HepG2 (cell line): ENCODE measurements around the gene NIN. TPM values are rescaled to one million over a fixed set of nuclear protein-coding genes. Genes with fewer than 3 reads are reported as not detected.

Experiments
- FOXA1 ChIP-seq, 2 experiments: fragments of 450-650 bp in 1 of 2; sonication (generic) in 1 of 2; formaldehyde crosslinking in 1 of 2; IDR thresholded peaks; 2 replicates each; pipeline versions ENCODE4 v1.4.0 to v1.6.1; 2016 to 2020; ENCODE audit warnings: missing genetic modification reagents in 1 of 2
- FOXP1 ChIP-seq, 2 experiments: fragments of 450-650 bp in 1 of 2; IDR thresholded peaks; 2 replicates each; pipeline ENCODE4 v1.6.1; 2017 to 2018; ENCODE audit warnings: antibody characterized with exemption in 1 of 2
- HOXD1 ChIP-seq: sonication (generic); formaldehyde crosslinking; IDR thresholded peaks from 2 replicates; pipeline ENCODE4 v1.5.0; 2020; ENCODE audit warnings: missing genetic modification reagents
- KDM3A ChIP-seq: IDR thresholded peaks from 2 replicates; pipeline ENCODE4 v1.6.1; 2018; ENCODE audit warnings: low read depth, missing compliant biosample characterization
- MXD4 ChIP-seq: IDR thresholded peaks from 2 replicates; pipeline ENCODE4 v1.6.1; 2016; ENCODE audit warnings: mild to moderate bottlenecking, missing biosample characterization, missing genetic modification reagents
- MYNN ChIP-seq: sonication (generic); formaldehyde crosslinking; IDR thresholded peaks from 2 replicates; pipeline ENCODE4 v1.4.0; 2020; ENCODE audit warnings: mild to moderate bottlenecking, low read depth, missing genetic modification reagents
- PAWR ChIP-seq: sonication (generic); formaldehyde crosslinking; IDR thresholded peaks from 2 replicates; pipeline ENCODE4 v1.4.0; 2020; ENCODE audit warnings: missing genetic modification reagents, mild to moderate bottlenecking, borderline replicate concordance
- RBM39 ChIP-seq: fragments of 200-400 bp; formaldehyde crosslinking; IDR thresholded peaks from one replicate; pipeline ENCODE4 v1.6.1; 2018; ENCODE audit warnings: antibody characterized with exemption, mild to moderate bottlenecking, low read depth, low read length; ENCODE audit not compliant: poor library complexity, severe bottlenecking
- RXRB ChIP-seq: IDR thresholded peaks from 2 replicates; pipeline ENCODE4 v1.6.1; 2016; ENCODE audit warnings: borderline replicate concordance, missing genetic modification reagents, missing compliant biosample characterization
- SNAI1 ChIP-seq: sonication (generic); formaldehyde crosslinking; IDR thresholded peaks from 2 replicates; pipeline ENCODE4 v1.5.0; 2020; ENCODE audit warnings: mild to moderate bottlenecking, missing genetic modification reagents, borderline replicate concordance
- ZNF264 ChIP-seq: sonication (generic); formaldehyde crosslinking; IDR thresholded peaks from 2 replicates; pipeline ENCODE4 v1.4.0; 2020; ENCODE audit warnings: missing genetic modification reagents
- ZNF296 ChIP-seq: sonication (generic); formaldehyde crosslinking; conservative IDR thresholded peaks from 2 replicates; pipeline ENCODE4 v1.5.0; 2020; ENCODE audit warnings: mild to moderate bottlenecking, missing genetic modification reagents
- ZNF484 ChIP-seq: sonication (generic); formaldehyde crosslinking; IDR thresholded peaks from 2 replicates; pipeline ENCODE4 v1.5.1; 2020; ENCODE audit warnings: mild to moderate bottlenecking, low read depth, missing genetic modification reagents, borderline replicate concordance
- ZNF598 ChIP-seq: sonication (generic); formaldehyde crosslinking; IDR thresholded peaks from 2 replicates; pipeline ENCODE4 v1.5.1; 2020; ENCODE audit warnings: mild to moderate bottlenecking, missing genetic modification reagents, borderline replicate concordance
- ZNF616 ChIP-seq: sonication (generic); formaldehyde crosslinking; IDR thresholded peaks from 2 replicates; pipeline ENCODE4 v1.5.0; 2020; ENCODE audit warnings: low read depth, mild to moderate bottlenecking, missing genetic modification reagents
- ZNF713 ChIP-seq: sonication (generic); formaldehyde crosslinking; IDR thresholded peaks from 2 replicates; pipeline ENCODE4 v1.4.0; 2020; ENCODE audit warnings: mild to moderate bottlenecking, missing genetic modification reagents
- ZNF782 ChIP-seq: sonication (generic); formaldehyde crosslinking; IDR thresholded peaks from 2 replicates; pipeline ENCODE4 v1.4.0; 2020; ENCODE audit warnings: missing genetic modification reagents, mild to moderate bottlenecking, borderline replicate concordance
- polyA plus RNA-seq, 8 experiments: library from polyadenylated mRNA; depleted of rRNA in 3 of 8; stranded (reverse) in 7 of 8; unstranded in 1 of 8; fragments of >200 nt; fragmentation: Illumina TruSeq in 4 of 8; extraction: Trizol in 4 of 8; gene quantifications; 2 replicates each; pipeline versions ENCODE4 v1.2.1 to v1.2.3, GENCODE V29; 2011 to 2016; ENCODE audit warnings: low read depth in 4 of 8, missing spikeins in 1 of 8, mixed read lengths in 1 of 8; ENCODE audit not compliant: insufficient read depth in 1 of 8
- total RNA-seq, 5 experiments: library from RNA; depleted of rRNA; stranded (reverse); fragments of >200 nt; fragmentation: Illumina TruSeq; extraction: Trizol; gene quantifications; 2 replicates each; pipeline ENCODE4 v1.2.3, GENCODE V29; 2016; ENCODE audit warnings: low read depth in 1 of 5
- TF ChIP-seq, protein P1 (sequence below): sonication (generic); formaldehyde crosslinking; IDR thresholded peaks from 2 replicates; pipeline ENCODE4 v1.4.0; 2020; ENCODE audit warnings: missing genetic modification reagents, borderline replicate concordance
- TF ChIP-seq, protein P2 (sequence below): sonication (generic); formaldehyde crosslinking; IDR thresholded peaks from 2 replicates; pipeline ENCODE4 v1.8.1; 2023; ENCODE audit warnings: mild to moderate bottlenecking, missing genetic modification reagents, borderline replicate concordance
- TF ChIP-seq, protein P3 (sequence below): sonication (generic); formaldehyde crosslinking; IDR thresholded peaks from 2 replicates; pipeline ENCODE4 v1.8.0; 2022; ENCODE audit warnings: mild to moderate bottlenecking, missing genetic modification reagents, moderate library complexity
- TF ChIP-seq, protein P4 (sequence below): sonication (generic); formaldehyde crosslinking; IDR thresholded peaks from 2 replicates; pipeline ENCODE4 v1.4.0; 2020; ENCODE audit warnings: mild to moderate bottlenecking, missing genetic modification reagents, borderline replicate concordance

Gene NIN
- total and polyA plus RNA-seq, 2 of the 13 experiments (the other 11 are each of a cell fraction or from before 2014, with no cell fraction given): 2.8 to 9.7 TPM

DNA sequence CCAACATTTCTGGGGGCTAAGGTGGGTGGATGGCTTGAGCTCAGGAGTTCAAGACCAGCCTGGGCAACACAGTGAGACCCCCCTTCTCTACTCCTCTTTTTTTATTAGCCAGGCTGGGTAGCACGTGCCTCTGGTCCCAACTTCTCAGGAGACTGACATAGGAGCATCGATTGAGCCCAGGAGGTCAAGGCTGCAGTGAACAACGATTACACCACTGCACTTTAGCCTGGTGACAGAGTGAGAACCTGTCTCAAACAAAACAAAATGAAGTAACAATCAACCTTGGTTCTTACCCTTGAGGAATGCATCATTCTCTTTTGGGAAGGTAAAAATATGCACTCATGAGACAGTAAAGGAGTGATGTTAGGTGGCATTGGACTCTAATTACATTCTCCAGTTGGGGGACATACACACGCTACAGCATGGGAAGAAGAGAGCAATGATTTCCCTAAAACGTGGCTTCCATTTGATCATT lies 3.9 kb upstream of the NIN start (continued):
- no peak for TF ChIP-seq ZNF484 (CRISPR knock-in tag)
- TF ChIP-seq MXD4 (CRISPR knock-in tag): no peak
- TF ChIP-seq, protein P1, sequence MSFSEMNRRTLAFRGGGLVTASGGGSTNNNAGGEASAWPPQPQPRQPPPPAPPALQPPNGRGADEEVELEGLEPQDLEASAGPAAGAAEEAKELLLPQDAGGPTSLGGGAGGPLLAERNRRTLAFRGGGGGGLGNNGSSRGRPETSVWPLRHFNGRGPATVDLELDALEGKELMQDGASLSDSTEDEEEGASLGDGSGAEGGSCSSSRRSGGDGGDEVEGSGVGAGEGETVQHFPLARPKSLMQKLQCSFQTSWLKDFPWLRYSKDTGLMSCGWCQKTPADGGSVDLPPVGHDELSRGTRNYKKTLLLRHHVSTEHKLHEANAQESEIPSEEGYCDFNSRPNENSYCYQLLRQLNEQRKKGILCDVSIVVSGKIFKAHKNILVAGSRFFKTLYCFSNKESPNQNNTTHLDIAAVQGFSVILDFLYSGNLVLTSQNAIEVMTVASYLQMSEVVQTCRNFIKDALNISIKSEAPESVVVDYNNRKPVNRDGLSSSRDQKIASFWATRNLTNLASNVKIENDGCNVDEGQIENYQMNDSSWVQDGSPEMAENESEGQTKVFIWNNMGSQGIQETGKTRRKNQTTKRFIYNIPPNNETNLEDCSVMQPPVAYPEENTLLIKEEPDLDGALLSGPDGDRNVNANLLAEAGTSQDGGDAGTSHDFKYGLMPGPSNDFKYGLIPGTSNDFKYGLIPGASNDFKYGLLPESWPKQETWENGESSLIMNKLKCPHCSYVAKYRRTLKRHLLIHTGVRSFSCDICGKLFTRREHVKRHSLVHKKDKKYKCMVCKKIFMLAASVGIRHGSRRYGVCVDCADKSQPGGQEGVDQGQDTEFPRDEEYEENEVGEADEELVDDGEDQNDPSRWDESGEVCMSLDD (CRISPR knock-in tag): no peak
- TF ChIP-seq ZNF598 (CRISPR knock-in tag): no peak
- TF ChIP-seq RXRB: peak; percentile 88
- TF ChIP-seq FOXA1 (IDR thresholded peaks at IDR 0.05): no peak
- peak; percentile 28; the same call in 1 of the 2 replicates for TF ChIP-seq FOXA1 (CRISPR knock-in tag; IDR thresholded peaks at IDR 0.05)
- TF ChIP-seq RBM39: no peak
- TF ChIP-seq, protein P2, sequence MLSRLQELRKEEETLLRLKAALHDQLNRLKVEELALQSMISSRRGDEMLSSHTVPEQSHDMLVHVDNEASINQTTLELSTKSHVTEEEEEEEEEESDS (CRISPR knock-in tag): no peak
- TF ChIP-seq, protein P3, sequence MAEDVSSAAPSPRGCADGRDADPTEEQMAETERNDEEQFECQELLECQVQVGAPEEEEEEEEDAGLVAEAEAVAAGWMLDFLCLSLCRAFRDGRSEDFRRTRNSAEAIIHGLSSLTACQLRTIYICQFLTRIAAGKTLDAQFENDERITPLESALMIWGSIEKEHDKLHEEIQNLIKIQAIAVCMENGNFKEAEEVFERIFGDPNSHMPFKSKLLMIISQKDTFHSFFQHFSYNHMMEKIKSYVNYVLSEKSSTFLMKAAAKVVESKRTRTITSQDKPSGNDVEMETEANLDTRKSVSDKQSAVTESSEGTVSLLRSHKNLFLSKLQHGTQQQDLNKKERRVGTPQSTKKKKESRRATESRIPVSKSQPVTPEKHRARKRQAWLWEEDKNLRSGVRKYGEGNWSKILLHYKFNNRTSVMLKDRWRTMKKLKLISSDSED (CRISPR knock-in tag): no peak
- no peak for TF ChIP-seq ZNF713 (CRISPR knock-in tag)
- TF ChIP-seq ZNF296: no peak
- TF ChIP-seq ZNF264 (CRISPR knock-in tag): no peak
- TF ChIP-seq MYNN (CRISPR knock-in tag): no peak
- TF ChIP-seq HOXD1: no peak
- 0 out of 2 replicates have a peak, but pooled peaks have one; percentile 53 for TF ChIP-seq KDM3A (CRISPR knock-in tag)
- TF ChIP-seq PAWR (CRISPR knock-in tag): no peak
- TF ChIP-seq ZNF782: no peak
- no peak for TF ChIP-seq SNAI1
- TF ChIP-seq FOXP1 (IDR thresholded peaks at IDR 0.05): no peak
- peak; percentile 83 for TF ChIP-seq FOXP1 (CRISPR knock-in tag; IDR thresholded peaks at IDR 0.05)
- TF ChIP-seq, protein P4, sequence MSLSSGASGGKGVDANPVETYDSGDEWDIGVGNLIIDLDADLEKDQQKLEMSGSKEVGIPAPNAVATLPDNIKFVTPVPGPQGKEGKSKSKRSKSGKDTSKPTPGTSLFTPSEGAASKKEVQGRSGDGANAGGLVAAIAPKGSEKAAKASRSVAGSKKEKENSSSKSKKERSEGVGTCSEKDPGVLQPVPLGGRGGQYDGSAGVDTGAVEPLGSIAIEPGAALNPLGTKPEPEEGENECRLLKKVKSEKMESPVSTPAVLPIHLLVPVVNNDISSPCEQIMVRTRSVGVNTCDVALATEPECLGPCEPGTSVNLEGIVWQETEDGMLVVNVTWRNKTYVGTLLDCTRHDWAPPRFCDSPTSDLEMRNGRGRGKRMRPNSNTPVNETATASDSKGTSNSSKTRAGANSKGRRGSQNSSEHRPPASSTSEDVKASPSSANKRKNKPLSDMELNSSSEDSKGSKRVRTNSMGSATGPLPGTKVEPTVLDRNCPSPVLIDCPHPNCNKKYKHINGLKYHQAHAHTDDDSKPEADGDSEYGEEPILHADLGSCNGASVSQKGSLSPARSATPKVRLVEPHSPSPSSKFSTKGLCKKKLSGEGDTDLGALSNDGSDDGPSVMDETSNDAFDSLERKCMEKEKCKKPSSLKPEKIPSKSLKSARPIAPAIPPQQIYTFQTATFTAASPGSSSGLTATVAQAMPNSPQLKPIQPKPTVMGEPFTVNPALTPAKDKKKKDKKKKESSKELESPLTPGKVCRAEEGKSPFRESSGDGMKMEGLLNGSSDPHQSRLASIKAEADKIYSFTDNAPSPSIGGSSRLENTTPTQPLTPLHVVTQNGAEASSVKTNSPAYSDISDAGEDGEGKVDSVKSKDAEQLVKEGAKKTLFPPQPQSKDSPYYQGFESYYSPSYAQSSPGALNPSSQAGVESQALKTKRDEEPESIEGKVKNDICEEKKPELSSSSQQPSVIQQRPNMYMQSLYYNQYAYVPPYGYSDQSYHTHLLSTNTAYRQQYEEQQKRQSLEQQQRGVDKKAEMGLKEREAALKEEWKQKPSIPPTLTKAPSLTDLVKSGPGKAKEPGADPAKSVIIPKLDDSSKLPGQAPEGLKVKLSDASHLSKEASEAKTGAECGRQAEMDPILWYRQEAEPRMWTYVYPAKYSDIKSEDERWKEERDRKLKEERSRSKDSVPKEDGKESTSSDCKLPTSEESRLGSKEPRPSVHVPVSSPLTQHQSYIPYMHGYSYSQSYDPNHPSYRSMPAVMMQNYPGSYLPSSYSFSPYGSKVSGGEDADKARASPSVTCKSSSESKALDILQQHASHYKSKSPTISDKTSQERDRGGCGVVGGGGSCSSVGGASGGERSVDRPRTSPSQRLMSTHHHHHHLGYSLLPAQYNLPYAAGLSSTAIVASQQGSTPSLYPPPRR: peak; percentile 77; the same call in 1 of the 2 replicates
- no peak for TF ChIP-seq ZNF616 (CRISPR knock-in tag)
